ENCODE results near the gene MTF2.
A peak's percentile ranks its signal among the peaks of the same experiment; 100 is the strongest.
"Not testable (repeated sequence)": the region's sequence is repeated elsewhere in the genome, so short reads cannot be mapped to it uniquely, and the experiment has no call there.

The MTF2 gene

GRCh38 chr1:93143769-93144168, 64.7 kb downstream of the MTF2 start:
- no peak for DNase-seq

GRCh38 chr1:93148001-93148400, 68.9 kb downstream of the MTF2 start:
- DNase-seq, result no peak

GRCh38 chr1:93150729-93151128, 71.6 kb downstream of the MTF2 start:
- no peak for DNase-seq

- DNase-seq, result no peak
These were observed 72.4 kb downstream of the MTF2 start for GRCh38 chr1:93151474-93151873.

GRCh38 chr1:93152835-93153234, 73.8 kb downstream of the MTF2 start:
- DNase-seq, result no peak

GRCh38 chr1:93154898-93155297, 75.8 kb downstream of the MTF2 start:
- no peak for DNase-seq

GRCh38 chr1:93155335-93155734, 76.3 kb downstream of the MTF2 start:
- no peak for DNase-seq

- no peak for DNase-seq
These were observed 80.3 kb downstream of the MTF2 start for GRCh38 chr1:93159337-93159736.

GRCh38 chr1:93163314-93163713, 84.2 kb downstream of the MTF2 start:
- not testable (repeated sequence) for DNase-seq

- DNase-seq, result no peak
These were observed 85.7 kb downstream of the MTF2 start for GRCh38 chr1:93164816-93165215.

- not testable (repeated sequence) for DNase-seq
These were observed 86.8 kb downstream of the MTF2 start for GRCh38 chr1:93165895-93166294.

GRCh38 chr1:93167006-93167405, 87.9 kb downstream of the MTF2 start:
- no peak for DNase-seq

GRCh38 chr1:93170141-93170678, 91.1 kb downstream of the MTF2 start:
- not testable (repeated sequence) for DNase-seq

GRCh38 chr1:93171549-93172034, 92.5 kb downstream of the MTF2 start:
- no peak for DNase-seq

- no peak for DNase-seq
These were observed 93.7 kb downstream of the MTF2 start for GRCh38 chr1:93172778-93173177.

- DNase-seq, result not testable (repeated sequence)
These were observed 95.6 kb downstream of the MTF2 start for GRCh38 chr1:93174638-93175037.

- DNase-seq, result no peak
These were observed 98.9 kb downstream of the MTF2 start for GRCh38 chr1:93177991-93178390.

GRCh38 chr1:93178418-93178817, 99.3 kb downstream of the MTF2 start:
- no peak for DNase-seq

GRCh38 chr1:93179886-93180722, 101.0 kb downstream of the MTF2 start, which contains the start of gene TMED5:
TSS of gene TMED5 (minus strand) at chr1:93180413. CDS start at chr1:93180242, 171 bp downstream.
- DNase-seq, result peak; percentile 99

- no peak for DNase-seq
These were observed 101.9 kb downstream of the MTF2 start, which contains the start of gene CCDC18 for GRCh38 chr1:93180723-93181613. TSS of gene CCDC18 (plus strand) at chr1:93180724. CDS start at chr1:93183362, 2,638 bp downstream.

- no peak for DNase-seq
These were observed 107.6 kb downstream of the MTF2 start for GRCh38 chr1:93186667-93187066.
